Parathyroid adenoma (tissue), 2 donors: ENCODE measurements around the gene ATP9B.

ENCODE experiments used
- H2AFZ ChIP-seq: fragments of 300-600 bp; sonication (generic); one replicate; pipeline ENCODE4 v1.7.0; 2017; ENCODE audit warnings: antibody characterized with exemption, mild to moderate bottlenecking
- H3K27ac ChIP-seq: fragments of 300-600 bp; sonication (generic); one replicate; pipeline ENCODE4 v1.7.0; 2017
- H3K27me3 ChIP-seq: fragments of 300-600 bp; sonication (generic); one replicate; pipeline ENCODE4 v1.7.0; 2017; ENCODE audit warnings: low read length; ENCODE audit not compliant: control insufficient read depth, insufficient read depth
- H3K36me3 ChIP-seq: fragments of 300-600 bp; sonication (generic); one replicate; pipeline ENCODE4 v1.7.0; 2017; ENCODE audit warnings: low read length; ENCODE audit not compliant: control insufficient read depth, insufficient read depth
- H3K4me1 ChIP-seq: fragments of 300-600 bp; sonication (generic); one replicate; pipeline ENCODE4 v1.7.0; 2017; ENCODE audit warnings: control low read depth
- H3K4me2 ChIP-seq: fragments of 300-600 bp; sonication (generic); one replicate; pipeline ENCODE4 v1.7.0; 2017; ENCODE audit warnings: low read length
- H3K4me3 ChIP-seq: fragments of 300-600 bp; sonication (generic); one replicate; pipeline ENCODE4 v1.7.0; 2017; ENCODE audit warnings: low read depth, low read length
- H3K79me2 ChIP-seq: fragments of 300-600 bp; sonication (generic); one replicate; pipeline ENCODE4 v1.7.0; 2017; ENCODE audit warnings: control low read depth
- H3K9ac ChIP-seq: fragments of 300-600 bp; sonication (generic); one replicate; pipeline ENCODE4 v1.7.0; 2017; ENCODE audit warnings: mild to moderate bottlenecking
- H3K9me3 ChIP-seq: fragments of 300-600 bp; sonication (generic); one replicate; pipeline ENCODE4 v1.7.0; 2017; ENCODE audit warnings: low read length; ENCODE audit not compliant: control insufficient read depth
- TF ChIP-seq, protein P1 (sequence below): fragments of 300-600 bp; sonication (generic); IDR thresholded peaks from one replicate; pipeline ENCODE4 v1.7.0; 2017; ENCODE audit warnings: antibody characterized with exemption, mild to moderate bottlenecking
- donor health status: primary hyperparathyroidism.

The ATP9B gene

DNA sequence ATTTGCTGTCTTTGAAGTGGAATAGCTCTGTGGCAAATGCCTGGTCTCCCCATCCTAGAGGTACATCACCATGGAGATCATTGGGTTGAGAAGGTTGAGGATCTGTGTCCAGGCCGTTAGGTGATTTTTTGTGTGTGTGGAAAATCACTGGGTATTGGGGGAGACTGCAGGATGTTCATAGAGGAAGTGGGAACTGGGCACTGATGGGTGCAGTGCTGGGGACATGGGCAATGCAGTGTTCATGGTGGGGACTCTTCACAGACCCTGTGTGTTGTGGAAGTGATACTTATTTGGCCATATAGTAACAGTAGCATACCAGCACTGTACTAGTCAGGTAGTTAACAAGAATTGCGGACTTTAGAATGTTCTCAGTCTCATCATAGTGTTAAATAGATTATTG, 34.9 kb downstream of the ATP9B start:
- Histone ChIP-seq H2AFZ (no peak overlapping the region), H3K79me2 (peaks cover 29% of the 10 kb centered on the region), H3K4me2 (no peak overlapping the region), H3K9ac (no peak overlapping the region), H3K4me1 (peaks cover 8% of the 10 kb centered on the region), H3K27me3 (no peaks in the 10 kb centered on the region), H3K27ac (no peak overlapping the region), H3K9me3 (no peaks in the 10 kb centered on the region), H3K36me3 (no peaks in the 10 kb centered on the region), H3K4me3 (no peak overlapping the region)
- TF ChIP-seq, protein P1, sequence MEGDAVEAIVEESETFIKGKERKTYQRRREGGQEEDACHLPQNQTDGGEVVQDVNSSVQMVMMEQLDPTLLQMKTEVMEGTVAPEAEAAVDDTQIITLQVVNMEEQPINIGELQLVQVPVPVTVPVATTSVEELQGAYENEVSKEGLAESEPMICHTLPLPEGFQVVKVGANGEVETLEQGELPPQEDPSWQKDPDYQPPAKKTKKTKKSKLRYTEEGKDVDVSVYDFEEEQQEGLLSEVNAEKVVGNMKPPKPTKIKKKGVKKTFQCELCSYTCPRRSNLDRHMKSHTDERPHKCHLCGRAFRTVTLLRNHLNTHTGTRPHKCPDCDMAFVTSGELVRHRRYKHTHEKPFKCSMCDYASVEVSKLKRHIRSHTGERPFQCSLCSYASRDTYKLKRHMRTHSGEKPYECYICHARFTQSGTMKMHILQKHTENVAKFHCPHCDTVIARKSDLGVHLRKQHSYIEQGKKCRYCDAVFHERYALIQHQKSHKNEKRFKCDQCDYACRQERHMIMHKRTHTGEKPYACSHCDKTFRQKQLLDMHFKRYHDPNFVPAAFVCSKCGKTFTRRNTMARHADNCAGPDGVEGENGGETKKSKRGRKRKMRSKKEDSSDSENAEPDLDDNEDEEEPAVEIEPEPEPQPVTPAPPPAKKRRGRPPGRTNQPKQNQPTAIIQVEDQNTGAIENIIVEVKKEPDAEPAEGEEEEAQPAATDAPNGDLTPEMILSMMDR, result no peak

DNA sequence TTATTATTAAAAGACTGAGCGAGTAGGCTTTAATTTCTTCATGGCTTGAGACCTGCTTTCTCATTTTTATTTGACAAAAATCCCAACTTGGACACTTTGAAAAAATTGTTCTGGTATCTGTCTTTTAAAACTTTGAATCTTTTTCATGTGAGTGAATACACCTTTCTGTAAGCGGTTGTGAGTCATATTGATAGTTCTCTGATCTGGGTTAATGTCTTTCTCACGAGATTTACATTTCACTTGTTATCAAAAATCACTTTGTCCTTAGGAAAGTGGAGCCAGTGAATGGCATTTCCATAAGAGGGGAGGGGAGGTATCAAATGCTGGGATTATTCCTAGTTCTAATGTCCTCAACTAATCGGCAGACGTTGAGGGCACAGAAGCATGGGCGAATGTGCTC, 36.3 kb downstream of the ATP9B start:
- Histone ChIP-seq H3K9ac (no peak overlapping the region), H3K27me3 (no peaks in the 10 kb centered on the region), H3K27ac (no peak overlapping the region), H3K9me3 (no peaks in the 10 kb centered on the region), H2AFZ (no peak overlapping the region), H3K4me1 (peaks cover 8% of the 10 kb centered on the region), H3K4me3 (no peak overlapping the region), H3K79me2 (peaks cover 20% of the 10 kb centered on the region), H3K4me2 (no peak overlapping the region), H3K36me3 (no peaks in the 10 kb centered on the region)
- TF ChIP-seq, protein P1, result no peak

DNA sequence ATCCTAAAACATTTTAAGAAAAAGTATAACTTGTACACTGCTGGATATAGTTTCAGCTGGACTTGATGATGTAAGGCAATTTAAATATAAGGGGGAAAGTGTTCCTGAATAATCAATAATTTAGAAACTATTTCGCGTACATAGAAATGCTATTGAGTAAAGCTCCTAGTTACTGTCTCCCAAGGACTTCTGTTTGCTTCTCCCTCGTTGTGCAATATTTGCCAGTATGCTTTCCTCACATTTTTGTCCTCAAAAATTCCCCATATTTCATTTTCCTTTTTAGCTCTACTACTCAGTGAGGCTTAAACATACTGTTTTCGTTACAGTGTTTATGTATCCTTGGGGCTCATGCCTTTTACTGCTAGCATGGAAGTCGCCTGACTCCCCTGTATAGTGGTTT, 36.9 kb downstream of the ATP9B start:
- no peak overlapping the region for H3K9ac ChIP-seq

DNA sequence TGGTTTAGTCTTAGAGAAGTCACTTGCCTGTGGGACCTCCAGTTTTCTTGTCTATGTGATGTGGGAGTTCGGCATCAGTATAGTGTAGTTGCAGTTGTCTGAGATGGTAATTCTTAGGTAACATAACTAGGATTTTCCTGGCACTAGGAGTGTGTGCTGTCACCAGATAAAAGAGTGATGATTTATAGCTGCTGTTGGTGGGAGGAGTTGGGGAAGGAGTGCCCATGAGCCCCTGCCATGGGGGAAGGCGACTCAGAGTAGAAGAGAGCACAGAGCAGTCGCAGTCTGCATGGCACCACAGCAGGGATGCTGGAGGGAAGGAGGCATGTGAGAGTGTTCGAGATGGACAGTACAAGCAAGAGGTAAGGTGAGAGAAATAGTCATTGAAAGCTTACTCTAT, 38.7 kb downstream of the ATP9B start:
- H3K27ac ChIP-seq, result no peak overlapping the region
- no peaks in the 10 kb centered on the region for H3K9me3 ChIP-seq
- peaks cover 8% of the 10 kb centered on the region for H3K79me2 ChIP-seq
- peaks cover 8% of the 10 kb centered on the region for H3K4me1 ChIP-seq
- no peaks in the 10 kb centered on the region for H3K36me3 ChIP-seq
- TF ChIP-seq, protein P1, result no peak
- H3K4me2 ChIP-seq, result no peak overlapping the region
- no peak overlapping the region for H3K9ac ChIP-seq
- no peak overlapping the region for H3K4me3 ChIP-seq
- H3K27me3 ChIP-seq, result no peaks in the 10 kb centered on the region
- no peak overlapping the region for H2AFZ ChIP-seq

More for the DNA sequence above, 36.9 kb downstream of the ATP9B start:
- TF ChIP-seq, protein P1, result no peak
- Histone ChIP-seq H3K79me2 (peaks cover 14% of the 10 kb centered on the region), H3K4me2 (no peak overlapping the region), H3K9me3 (no peaks in the 10 kb centered on the region), H2AFZ (no peak overlapping the region), H3K36me3 (no peaks in the 10 kb centered on the region), H3K27me3 (no peaks in the 10 kb centered on the region), H3K27ac (no peak overlapping the region), H3K4me1 (peaks cover 8% of the 10 kb centered on the region), H3K4me3 (no peak overlapping the region)

DNA sequence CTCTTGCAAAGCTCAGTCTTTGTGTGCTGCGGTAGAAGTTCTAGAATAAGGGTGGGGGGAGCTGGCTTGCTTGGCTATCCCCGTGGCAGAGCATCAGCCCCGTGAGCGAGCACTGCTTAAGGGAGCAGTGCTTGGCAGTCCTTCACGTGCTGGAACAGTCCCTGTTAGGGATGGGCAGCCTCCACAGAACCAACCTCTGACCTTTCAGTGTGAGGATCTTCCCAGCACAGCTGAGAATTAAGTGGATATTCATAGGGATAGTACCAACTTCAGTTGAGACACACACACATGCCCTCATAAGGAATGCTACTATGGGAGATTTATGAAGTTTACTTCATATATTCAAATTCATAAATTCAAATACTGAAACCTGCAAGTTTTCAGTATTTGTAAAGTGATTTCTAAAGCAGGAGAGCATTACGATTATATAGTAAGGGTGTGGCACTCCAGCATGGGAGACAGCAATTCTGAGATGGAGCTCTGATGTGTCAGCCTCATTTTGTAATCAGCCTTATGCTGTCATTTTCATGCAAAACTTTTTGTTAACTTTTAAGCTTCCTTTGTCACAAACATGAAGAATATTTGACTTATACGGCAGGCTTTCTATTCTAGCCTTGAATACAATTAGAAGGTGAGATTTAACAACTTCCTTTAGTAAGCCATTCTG, 39.5 kb downstream of the ATP9B start:
- Histone ChIP-seq H3K9ac (no peak overlapping the region), H3K27ac (no peak overlapping the region), H3K27me3 (no peaks in the 10 kb centered on the region), H2AFZ (no peak overlapping the region), H3K79me2 (peaks cover 6% of the 10 kb centered on the region), H3K36me3 (no peaks in the 10 kb centered on the region), H3K4me3 (no peak overlapping the region), H3K9me3 (no peaks in the 10 kb centered on the region), H3K4me2 (peak overlapping the region; percentile 8), H3K4me1 (peaks cover 8% of the 10 kb centered on the region)
- TF ChIP-seq, protein P1, result no peak
